Adipocyte (in vitro differentiated cells): ENCODE results near the gene MAT1A.
"Not testable (repeated sequence)": the region's sequence is repeated elsewhere in the genome, so short reads cannot be mapped to it uniquely, and the experiment has no call there.

Experiments used
- DNase-seq: peaks from one replicate; pipeline ENCODE4 v3.0.0-alpha.2; 2015; ENCODE audit warnings: low read depth
- H3K27me3 ChIP-seq: replicated peaks from 2 replicates; pipeline ENCODE4 v1.7.0; 2013; ENCODE audit warnings: mild to moderate bottlenecking, low read length, moderate library complexity; ENCODE audit not compliant: control insufficient read depth, insufficient read depth
- H3K36me3 ChIP-seq: 2 replicates; pipeline ENCODE4 v1.7.0; 2013; ENCODE audit warnings: low read length, mild to moderate bottlenecking, moderate library complexity; ENCODE audit not compliant: control insufficient read depth, insufficient read depth, severe bottlenecking
- H3K4me1 ChIP-seq: 2 replicates; pipeline ENCODE4 v1.7.0; 2013; ENCODE audit warnings: mild to moderate bottlenecking, low read length, moderate library complexity; ENCODE audit not compliant: control insufficient read depth, insufficient read depth
- H3K4me3 ChIP-seq: 2 replicates; pipeline ENCODE4 v1.7.0; 2013; ENCODE audit warnings: mild to moderate bottlenecking, low read length, moderate library complexity
- H3K9ac ChIP-seq: 2 replicates; pipeline ENCODE4 v1.7.0; 2013; ENCODE audit warnings: mild to moderate bottlenecking, low read length, moderate library complexity
- H3K9me3 ChIP-seq: 2 replicates; pipeline ENCODE4 v1.7.0; 2013; ENCODE audit warnings: mild to moderate bottlenecking, low read length, moderate library complexity; ENCODE audit not compliant: control insufficient read depth

The MAT1A gene

DNA sequence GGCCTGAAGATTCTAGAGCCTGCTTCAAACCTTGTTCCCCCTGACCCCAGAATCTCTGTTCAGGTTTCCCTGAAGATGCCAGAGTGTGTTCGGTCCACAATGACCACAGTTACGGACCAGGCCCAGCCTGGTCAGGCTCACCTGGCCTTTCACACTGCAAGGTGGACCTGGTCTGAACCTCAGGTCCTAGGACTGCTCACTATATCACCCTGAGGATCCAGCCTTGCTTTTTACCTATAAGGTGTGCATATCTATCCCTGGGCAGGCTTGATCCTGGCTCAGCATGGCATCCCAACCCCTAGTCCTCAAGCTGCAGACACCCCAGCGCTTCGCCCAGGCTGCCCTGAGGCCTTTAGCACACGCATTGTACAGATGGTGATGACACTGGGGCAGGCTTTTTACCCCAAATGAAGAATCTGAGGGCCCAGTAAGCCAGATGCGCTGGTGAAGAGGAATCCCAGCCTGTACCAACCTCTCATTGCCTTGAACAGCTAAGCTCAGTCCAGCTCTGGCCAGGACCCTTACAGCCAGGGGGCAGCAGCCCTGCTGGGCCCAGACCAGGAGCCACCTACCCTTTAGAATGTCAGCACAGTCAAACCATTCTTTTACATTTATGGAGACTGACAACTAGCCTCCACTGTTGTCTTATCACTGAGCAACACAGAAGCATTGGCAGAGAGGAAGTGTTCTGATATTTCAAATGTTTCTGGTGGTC lies 28.0 kb downstream of the MAT1A start:
- Histone ChIP-seq H3K36me3 (no peaks in the 10 kb centered on the region), H3K9me3 (peaks cover 4% of the 10 kb centered on the region), H3K4me3 (no peak overlapping the region), H3K27me3 (peaks cover 38% of the 10 kb centered on the region), H3K4me1 (no peaks in the 10 kb centered on the region), H3K9ac (no peak overlapping the region)
- no peak for DNase-seq

DNA sequence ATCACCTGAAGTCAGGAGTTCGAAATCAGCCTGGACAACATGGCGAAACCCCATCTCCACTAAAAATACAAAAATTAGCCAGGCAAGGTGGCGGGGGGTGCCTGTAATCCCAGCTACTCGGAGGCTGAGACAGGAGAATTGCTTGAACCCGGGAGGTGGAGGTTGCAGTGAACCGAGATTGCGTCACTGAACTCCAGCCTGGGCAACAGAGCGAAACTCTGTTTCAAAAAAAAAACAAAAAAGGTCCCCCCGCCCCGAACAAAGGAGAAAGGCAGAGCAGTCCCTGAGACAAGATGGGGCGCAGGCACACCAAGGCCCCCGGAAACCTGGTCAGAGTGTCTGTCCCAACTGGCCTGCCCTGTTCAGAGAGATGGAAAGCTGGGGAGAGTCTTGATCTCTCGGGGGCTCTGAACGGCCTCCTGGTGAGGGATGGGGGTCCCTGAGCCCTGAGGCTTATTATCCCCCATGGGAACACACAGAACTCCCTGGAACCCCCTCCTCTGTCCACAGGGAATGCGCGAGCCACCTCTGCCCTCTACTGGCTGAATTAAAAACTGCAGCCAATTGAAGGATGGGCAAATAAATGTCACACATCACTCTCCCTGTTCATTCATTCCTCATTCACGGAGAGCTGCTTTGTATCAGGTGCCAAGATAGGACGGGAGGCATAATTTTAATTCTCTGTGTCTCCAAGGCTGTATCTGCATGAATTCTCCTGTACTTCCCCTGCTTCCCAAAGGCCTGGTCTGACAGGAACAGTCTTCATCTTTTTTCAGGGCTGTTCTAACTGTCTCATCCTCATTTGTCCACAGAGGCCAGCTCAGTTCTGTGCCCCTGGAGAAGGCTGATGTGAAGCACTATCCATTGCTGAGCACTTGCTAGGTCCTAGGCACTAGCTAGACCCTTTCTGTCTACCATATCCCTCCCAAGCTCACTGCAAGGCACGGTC lies 28.9 kb downstream of the MAT1A start:
- peaks cover 4% of the 10 kb centered on the region for H3K9me3 ChIP-seq
- peak; percentile 67 for DNase-seq

DNA sequence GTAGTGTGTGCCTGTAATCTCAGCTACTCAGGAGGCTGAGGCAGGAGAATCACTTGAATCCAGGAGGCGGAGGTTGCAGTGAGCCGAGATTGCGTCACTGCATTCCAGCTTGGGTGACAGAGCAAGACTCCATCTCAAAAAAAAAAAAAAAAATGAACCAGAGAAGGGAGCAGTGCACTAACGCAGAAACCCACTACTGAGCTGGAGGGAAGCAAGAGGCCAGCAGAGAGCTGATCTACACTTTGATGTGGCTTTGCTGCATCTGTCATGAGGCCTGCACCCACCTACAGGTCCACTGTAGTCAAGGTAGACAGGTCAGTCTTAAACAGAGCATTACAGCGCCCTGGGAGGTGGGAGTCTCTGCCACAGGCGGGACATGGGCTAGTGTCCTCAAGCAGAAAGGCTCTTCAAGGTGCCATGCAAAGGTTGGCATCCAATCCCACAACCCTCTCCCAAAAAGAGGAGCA lies 30.0 kb downstream of the MAT1A start:
- no peak overlapping the region for H3K4me3 ChIP-seq
- H3K4me1 ChIP-seq, result no peaks in the 10 kb centered on the region
- no peak overlapping the region for H3K9ac ChIP-seq
- H3K36me3 ChIP-seq, result no peaks in the 10 kb centered on the region
- no peak for DNase-seq
- H3K9me3 ChIP-seq, result peaks cover 4% of the 10 kb centered on the region
- H3K27me3 ChIP-seq, result peaks cover 43% of the 10 kb centered on the region

More for the DNA sequence above, 28.9 kb downstream of the MAT1A start:
- no peaks in the 10 kb centered on the region for H3K36me3 ChIP-seq
- H3K4me3 ChIP-seq, result no peak overlapping the region
- H3K4me1 ChIP-seq, result no peaks in the 10 kb centered on the region
- peaks cover 46% of the 10 kb centered on the region for H3K27me3 ChIP-seq
- H3K9ac ChIP-seq, result no peak overlapping the region

DNA sequence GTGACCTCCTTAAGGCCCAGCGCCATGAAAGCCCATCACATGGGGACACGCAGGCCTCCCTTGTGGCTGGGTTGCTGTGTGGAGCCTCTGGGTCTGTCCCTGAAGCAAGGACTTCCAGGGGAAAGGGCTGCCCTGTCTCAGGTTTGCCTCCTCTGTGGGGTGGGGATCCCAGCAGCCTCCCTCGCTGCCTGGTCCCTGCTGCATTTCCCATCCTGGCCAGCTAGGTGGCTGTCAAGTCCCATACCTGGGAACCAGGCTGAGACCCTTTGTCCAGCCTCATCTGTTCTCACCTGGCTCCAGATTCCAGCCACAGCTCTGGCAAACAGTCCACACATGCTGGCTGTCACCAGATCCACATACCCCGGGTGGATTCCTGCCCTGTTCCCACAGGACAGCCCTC lies 32.7 kb downstream of the MAT1A start:
- peaks cover 10% of the 10 kb centered on the region for H3K4me1 ChIP-seq
- DNase-seq, result not testable (repeated sequence)

DNA sequence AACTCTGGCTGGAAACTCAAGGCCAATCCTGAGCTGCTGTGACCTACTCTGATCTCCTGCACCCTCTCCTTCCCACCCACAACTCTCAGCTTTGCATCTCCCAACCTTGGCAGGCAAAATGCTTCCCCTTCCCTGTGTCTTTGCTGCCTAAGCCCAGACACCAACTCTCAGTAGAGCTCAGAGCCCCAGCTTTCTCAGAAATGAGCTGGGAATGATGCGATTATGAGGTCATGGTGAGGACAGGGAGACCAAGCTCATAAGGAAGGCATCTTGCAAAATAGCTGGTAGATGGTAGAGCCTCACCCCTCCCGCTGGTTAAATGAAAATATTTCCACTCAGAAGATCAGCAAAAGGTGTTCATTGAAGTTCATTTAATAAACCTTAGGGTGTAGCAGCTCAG lies 34.7 kb downstream of the MAT1A start:
- H3K27me3 ChIP-seq, result peaks cover 24% of the 10 kb centered on the region
- not testable (repeated sequence) for DNase-seq, H3K9me3 ChIP-seq, H3K4me3 ChIP-seq, H3K9ac ChIP-seq, H3K36me3 ChIP-seq
- H3K4me1 ChIP-seq, result peaks cover 10% of the 10 kb centered on the region

More for the DNA sequence above, 32.7 kb downstream of the MAT1A start:
- not testable (repeated sequence) for H3K9me3 ChIP-seq, H3K4me3 ChIP-seq, H3K9ac ChIP-seq, H3K36me3 ChIP-seq
- H3K27me3 ChIP-seq, result peaks cover 34% of the 10 kb centered on the region

DNA sequence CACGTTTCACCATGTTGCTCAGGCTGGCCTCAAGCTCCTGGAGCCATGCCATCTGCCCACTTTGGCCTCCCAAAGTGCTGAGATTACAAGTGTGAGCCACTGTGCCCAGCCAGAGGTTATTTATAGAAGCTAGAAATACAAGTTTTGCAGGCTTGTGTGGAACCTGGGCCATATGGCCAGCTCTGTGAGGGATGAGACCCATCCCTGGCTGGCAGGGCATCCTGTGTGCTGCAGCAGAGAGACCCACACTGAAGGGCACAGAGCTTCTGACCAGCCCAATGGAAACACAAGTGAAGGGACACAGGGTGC lies 35.5 kb downstream of the MAT1A start:
- not testable (repeated sequence) for H3K36me3 ChIP-seq, H3K9me3 ChIP-seq, DNase-seq, H3K4me3 ChIP-seq, H3K9ac ChIP-seq
- H3K4me1 ChIP-seq, result peaks cover 10% of the 10 kb centered on the region
- peaks cover 20% of the 10 kb centered on the region for H3K27me3 ChIP-seq

DNA sequence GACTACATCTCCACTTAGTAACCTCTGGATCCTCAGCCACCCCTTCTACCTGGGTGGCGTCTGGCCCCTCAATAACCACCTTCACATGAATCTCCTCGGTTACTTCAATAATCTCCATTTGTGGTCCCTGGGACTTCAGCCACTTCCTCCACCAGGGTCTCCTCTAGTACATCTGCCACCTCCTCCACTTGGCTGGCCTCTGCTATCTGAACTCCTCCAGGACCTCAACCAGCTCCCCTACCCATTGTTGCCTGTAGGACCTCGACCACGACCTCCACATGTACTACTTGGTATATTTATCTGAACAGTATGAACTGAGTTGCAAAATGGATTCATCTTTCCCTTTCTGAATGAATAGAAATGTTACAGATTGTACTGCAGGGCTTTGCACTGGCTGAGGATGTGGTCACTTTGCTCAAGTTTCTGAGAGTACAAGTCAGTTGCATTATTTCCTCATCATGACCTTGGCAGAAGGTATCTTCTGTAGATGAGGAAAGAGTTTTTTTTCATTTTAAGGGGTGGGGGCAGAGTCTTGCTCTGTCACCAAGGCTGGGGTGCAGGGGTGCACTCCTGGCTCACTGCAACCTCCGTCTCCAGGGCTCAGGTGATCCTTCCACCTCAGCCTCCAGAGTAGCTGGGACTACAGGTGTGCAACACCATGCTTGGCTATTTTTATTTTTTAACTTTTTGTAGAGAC lies 36.0 kb downstream of the MAT1A start:
- peaks cover 18% of the 10 kb centered on the region for H3K27me3 ChIP-seq
- no peaks in the 10 kb centered on the region for H3K9me3 ChIP-seq
- H3K9ac ChIP-seq, result no peak overlapping the region
- no peak overlapping the region for H3K4me3 ChIP-seq
- no peaks in the 10 kb centered on the region for H3K36me3 ChIP-seq
- H3K4me1 ChIP-seq, result peaks cover 10% of the 10 kb centered on the region
- no peak for DNase-seq

DNA sequence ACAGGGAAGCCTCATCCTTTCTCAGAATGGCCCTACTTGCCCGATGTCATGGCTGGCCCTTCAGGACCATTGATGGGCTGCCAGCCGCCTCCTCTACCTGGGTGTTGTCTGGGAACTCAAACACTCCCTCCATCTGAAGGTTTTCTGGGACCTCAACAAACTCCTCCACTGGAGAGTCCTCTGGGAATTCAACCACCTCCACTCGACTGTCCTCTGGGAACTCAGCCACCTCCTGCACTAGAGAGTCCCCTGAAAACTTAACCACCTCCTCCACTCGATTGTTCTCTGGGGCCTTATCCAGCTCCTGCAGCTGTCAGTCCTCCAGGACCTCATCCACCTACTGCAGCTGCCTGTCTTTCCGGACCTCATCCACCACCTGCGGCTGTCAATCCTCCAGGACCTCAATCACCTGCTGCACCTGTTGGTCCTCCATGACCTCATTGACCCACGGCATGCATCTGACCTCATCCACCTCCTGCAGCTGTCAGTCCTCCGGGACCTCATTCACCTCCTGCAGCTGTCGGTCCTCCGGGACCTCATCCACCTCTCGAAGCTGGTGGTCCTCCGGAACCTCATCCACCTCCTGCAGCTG lies 37.1 kb downstream of the MAT1A start:
- Histone ChIP-seq H3K4me1 (peaks cover 10% of the 10 kb centered on the region), H3K9ac (no peak overlapping the region), H3K9me3 (no peaks in the 10 kb centered on the region), H3K36me3 (no peaks in the 10 kb centered on the region), H3K27me3 (peaks cover 11% of the 10 kb centered on the region), H3K4me3 (no peak overlapping the region)
- DNase-seq, result no peak

DNA sequence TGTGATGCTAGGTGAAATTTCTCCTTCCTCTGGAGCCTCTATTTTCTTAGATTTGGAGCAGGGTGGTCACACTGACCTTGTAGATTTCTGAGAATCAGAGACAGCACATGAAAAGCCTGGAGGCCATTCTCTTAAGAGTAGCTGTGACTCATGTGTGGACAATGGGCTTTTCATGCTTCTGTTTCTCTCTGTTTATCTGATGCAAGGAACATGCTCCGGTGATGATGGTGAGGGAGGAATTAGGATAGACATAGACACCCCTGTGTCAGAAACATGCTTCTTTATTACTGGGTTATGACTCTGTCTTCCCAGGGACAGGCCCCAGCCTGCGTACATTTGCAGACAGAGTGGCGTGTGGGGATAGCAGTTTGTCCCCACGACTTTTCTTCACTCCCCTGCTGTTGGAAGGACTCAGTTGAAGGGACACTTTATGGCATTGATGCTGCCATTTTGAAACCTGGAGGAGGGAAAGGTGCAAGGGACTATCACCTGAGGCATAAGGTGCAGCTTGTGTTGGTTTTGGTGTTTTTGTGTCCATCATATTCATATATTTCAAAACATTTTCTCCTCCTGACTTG lies 37.7 kb downstream of the MAT1A start:
- H3K36me3 ChIP-seq, H3K9ac ChIP-seq, H3K4me3 ChIP-seq, H3K9me3 ChIP-seq, DNase-seq: not testable (repeated sequence)
- peaks cover 11% of the 10 kb centered on the region for H3K27me3 ChIP-seq
- H3K4me1 ChIP-seq, result peaks cover 10% of the 10 kb centered on the region

DNA sequence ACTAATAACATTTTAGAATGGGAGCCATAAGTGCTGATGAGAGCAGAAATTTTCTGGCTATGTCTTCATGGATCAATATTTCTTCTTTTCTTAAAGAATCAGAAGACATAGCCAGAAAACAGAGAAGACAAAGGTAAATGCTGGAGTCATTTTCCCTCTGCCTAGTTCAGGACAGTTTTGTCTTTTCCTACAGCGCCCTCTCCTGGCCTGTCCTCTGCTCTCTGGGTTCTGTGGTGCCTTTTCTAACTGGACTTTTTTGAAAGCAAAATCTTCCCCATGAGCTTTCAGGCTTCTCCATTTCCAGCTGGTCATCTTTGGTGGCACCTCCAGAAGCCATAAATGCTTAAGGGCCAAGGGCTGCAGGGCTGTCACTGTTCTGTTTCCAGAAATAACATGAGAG lies 39.1 kb downstream of the MAT1A start:
- H3K9me3 ChIP-seq, H3K9ac ChIP-seq, DNase-seq, H3K27me3 ChIP-seq, H3K36me3 ChIP-seq, H3K4me3 ChIP-seq: not testable (repeated sequence)
- peaks cover 10% of the 10 kb centered on the region for H3K4me1 ChIP-seq
